Vagina (tissue), 2 donors: ENCODE results near the gene AFAP1L1. TPM values are rescaled to one million over a fixed set of nuclear protein-coding genes. Genes with fewer than 3 reads are reported as not detected.

Experiments used
- DNase-seq, 2 donors: peaks; one replicate each; pipeline ENCODE4 v3.0.0-alpha.2; 2017; ENCODE audit errors: extremely low spot score in 2 of 2
- H3K27ac ChIP-seq: fragments of 200-600 bp; sonication (generic); one replicate; pipeline ENCODE4 v1.5.1; 2019
- H3K27me3 ChIP-seq: fragments of 200-600 bp; sonication (generic); one replicate; pipeline ENCODE4 v1.5.1; 2019
- H3K36me3 ChIP-seq, 2 donors: fragments of 200-600 bp; sonication (generic); one replicate each; pipeline ENCODE4 v1.5.1; 2017 to 2019
- H3K4me1 ChIP-seq: fragments of 200-600 bp; sonication (generic); one replicate; pipeline ENCODE4 v1.5.1; 2019
- H3K4me3 ChIP-seq, 2 donors: fragments of 200-600 bp; sonication (generic); 1 replicate in 1 of 2; 2 replicates in 1 of 2; pipeline ENCODE4 v1.5.1; 2016 to 2019
- H3K9me3 ChIP-seq: fragments of 200-600 bp; sonication (generic); one replicate; pipeline ENCODE4 v1.5.1; 2019
- POLR2A ChIP-seq, 2 donors: fragments of 450-650 bp; IDR thresholded peaks; one replicate each; pipeline ENCODE4 v1.6.1; 2017; ENCODE audit warnings: antibody characterized with exemption in 2 of 2, mild to moderate bottlenecking in 2 of 2, moderate library complexity in 2 of 2
- POLR2AphosphoS5 ChIP-seq, 2 donors: sonication (generic); formaldehyde crosslinking; IDR thresholded peaks; one replicate each; pipeline ENCODE4 v1.9.0; 2017; ENCODE audit warnings: antibody characterized with exemption in 2 of 2, mild to moderate bottlenecking in 2 of 2, low read depth in 1 of 2; ENCODE audit not compliant: insufficient read depth in 1 of 2
- intact Hi-C: fragments of 100-400 bp; cut with DNase I; formaldehyde crosslinking; loops from one replicate; pipeline ENCODE4 v1.15.1; 2023
- total RNA-seq: library from RNA; depleted of rRNA; stranded (reverse); fragments of >200 nt; gene quantifications from one replicate; pipeline ENCODE4 v1.2.3, GENCODE V29; 2016
- TF ChIP-seq, protein P1 (sequence below), 3 experiments: fragments of 450-650 bp in 2 of 3; fragments of 200-600 bp in 1 of 3; sonication (generic) in 1 of 3; IDR thresholded peaks; one replicate each; pipeline ENCODE4 v1.5.1; 2017 to 2019; ENCODE audit warnings: antibody characterized with exemption in 3 of 3, mild to moderate bottlenecking in 2 of 3, moderate library complexity in 2 of 3

AFAP1L1 gene
- total RNA-seq, 1 donor from 2014 or later, result 14.7 TPM

- H3K27ac ChIP-seq, result no peak overlapping the region
- H3K36me3 ChIP-seq, result peaks cover 0 to 7% of the 10 kb centered on the region in 2 donors
- H3K27me3 ChIP-seq, result no peaks in the 10 kb centered on the region
- H3K4me1 ChIP-seq, result no peaks in the 10 kb centered on the region
- H3K4me3 ChIP-seq, result no peak overlapping the region
- H3K9me3 ChIP-seq, result no peaks in the 10 kb centered on the region
- intact Hi-C loops, result no loop called here
- no peak for TF ChIP-seq POLR2AphosphoS5 (IDR thresholded peaks at IDR 0.05; ENCODE audit: insufficient read depth in 1 of 2, low read depth in 1 of 2)
- TF ChIP-seq, protein P1, sequence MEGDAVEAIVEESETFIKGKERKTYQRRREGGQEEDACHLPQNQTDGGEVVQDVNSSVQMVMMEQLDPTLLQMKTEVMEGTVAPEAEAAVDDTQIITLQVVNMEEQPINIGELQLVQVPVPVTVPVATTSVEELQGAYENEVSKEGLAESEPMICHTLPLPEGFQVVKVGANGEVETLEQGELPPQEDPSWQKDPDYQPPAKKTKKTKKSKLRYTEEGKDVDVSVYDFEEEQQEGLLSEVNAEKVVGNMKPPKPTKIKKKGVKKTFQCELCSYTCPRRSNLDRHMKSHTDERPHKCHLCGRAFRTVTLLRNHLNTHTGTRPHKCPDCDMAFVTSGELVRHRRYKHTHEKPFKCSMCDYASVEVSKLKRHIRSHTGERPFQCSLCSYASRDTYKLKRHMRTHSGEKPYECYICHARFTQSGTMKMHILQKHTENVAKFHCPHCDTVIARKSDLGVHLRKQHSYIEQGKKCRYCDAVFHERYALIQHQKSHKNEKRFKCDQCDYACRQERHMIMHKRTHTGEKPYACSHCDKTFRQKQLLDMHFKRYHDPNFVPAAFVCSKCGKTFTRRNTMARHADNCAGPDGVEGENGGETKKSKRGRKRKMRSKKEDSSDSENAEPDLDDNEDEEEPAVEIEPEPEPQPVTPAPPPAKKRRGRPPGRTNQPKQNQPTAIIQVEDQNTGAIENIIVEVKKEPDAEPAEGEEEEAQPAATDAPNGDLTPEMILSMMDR (IDR thresholded peaks at IDR 0.05), result no peak
- no peak for TF ChIP-seq POLR2A (IDR thresholded peaks at IDR 0.05)
- DNase-seq, result no peak
These were observed 20.1 kb upstream of the AFAP1L1 start for GRCh38 chr5:149251546-149251945.

DNA sequence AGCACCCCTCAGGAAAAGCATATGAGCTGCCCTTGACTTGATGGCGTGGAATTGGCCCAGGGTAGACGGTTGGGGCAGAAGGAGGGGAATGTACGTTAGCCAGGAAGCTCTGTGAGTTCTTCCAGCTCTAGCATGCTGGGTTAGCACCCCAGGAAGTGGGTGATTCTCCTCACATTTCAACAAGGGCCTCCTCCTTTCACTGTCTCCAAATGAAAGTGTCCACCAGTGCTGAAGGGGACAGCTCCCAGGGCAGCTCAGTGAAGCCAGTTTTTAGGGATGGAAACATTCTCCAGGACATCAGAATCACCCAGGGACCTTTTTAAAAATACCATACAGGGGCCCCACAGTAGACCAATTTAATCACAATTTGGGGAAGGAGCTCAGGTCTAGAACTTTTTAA lies 17.2 kb upstream of the AFAP1L1 start:
- no peak for DNase-seq
- H3K4me1 ChIP-seq, result no peaks in the 10 kb centered on the region
- intact Hi-C loops, result no loop called here
- H3K9me3 ChIP-seq, result no peaks in the 10 kb centered on the region
- no peaks in the 10 kb centered on the region for H3K27me3 ChIP-seq
- no peak overlapping the region for H3K4me3 ChIP-seq
- H3K36me3 ChIP-seq, result no peaks in the 10 kb centered on the region
- no peak overlapping the region for H3K27ac ChIP-seq
- TF ChIP-seq, protein P1 (IDR thresholded peaks at IDR 0.05), result no peak
- TF ChIP-seq POLR2AphosphoS5 (IDR thresholded peaks at IDR 0.05; ENCODE audit: insufficient read depth in 1 of 2, low read depth in 1 of 2), result no peak
- no peak for TF ChIP-seq POLR2A (IDR thresholded peaks at IDR 0.05)

- no peak for DNase-seq
- Histone ChIP-seq H3K4me3 (no peak overlapping the region), H3K27me3 (no peaks in the 10 kb centered on the region), H3K4me1 (no peaks in the 10 kb centered on the region), H3K27ac (no peak overlapping the region), H3K36me3 (no peaks in the 10 kb centered on the region), H3K9me3 (no peaks in the 10 kb centered on the region)
- no peak for TF ChIP-seq POLR2A (IDR thresholded peaks at IDR 0.05)
- no peak for TF ChIP-seq POLR2AphosphoS5 (IDR thresholded peaks at IDR 0.05; ENCODE audit: insufficient read depth in 1 of 2, low read depth in 1 of 2)
- TF ChIP-seq, protein P1 (IDR thresholded peaks at IDR 0.05), result no peak
- intact Hi-C loops, result no loop called here
These were observed 15.2 kb upstream of the AFAP1L1 start for GRCh38 chr5:149256451-149256850.

GRCh38 chr5:149257131-149257530 lies 14.5 kb upstream of the AFAP1L1 start:
- Histone ChIP-seq H3K4me3 (no peak overlapping the region), H3K27me3 (no peaks in the 10 kb centered on the region), H3K36me3 (no peaks in the 10 kb centered on the region), H3K9me3 (no peaks in the 10 kb centered on the region), H3K4me1 (no peaks in the 10 kb centered on the region), H3K27ac (no peak overlapping the region)
- intact Hi-C loops, result no loop called here
- TF ChIP-seq POLR2AphosphoS5 (IDR thresholded peaks at IDR 0.05; ENCODE audit: insufficient read depth in 1 of 2, low read depth in 1 of 2), result no peak
- no peak for TF ChIP-seq POLR2A (IDR thresholded peaks at IDR 0.05)
- TF ChIP-seq, protein P1 (IDR thresholded peaks at IDR 0.05), result no peak
- no peak for DNase-seq

- no peak overlapping the region for H3K27ac ChIP-seq
- DNase-seq, result no peak
- H3K9me3 ChIP-seq, result no peaks in the 10 kb centered on the region
- H3K4me1 ChIP-seq, result no peaks in the 10 kb centered on the region
- H3K4me3 ChIP-seq, result no peak overlapping the region
- no peaks in the 10 kb centered on the region for H3K27me3 ChIP-seq
- no peak for TF ChIP-seq POLR2AphosphoS5 (IDR thresholded peaks at IDR 0.05; ENCODE audit: insufficient read depth in 1 of 2, low read depth in 1 of 2)
- TF ChIP-seq, protein P1 (IDR thresholded peaks at IDR 0.05), result no peak
- TF ChIP-seq POLR2A (IDR thresholded peaks at IDR 0.05), result no peak
- no peaks in the 10 kb centered on the region for H3K36me3 ChIP-seq
- intact Hi-C loops, result no loop called here
These were observed 13.6 kb upstream of the AFAP1L1 start for GRCh38 chr5:149257889-149258705.
